Stimulated activated naive CD8-positive, alpha-beta T cell treated with anti-CD3 and anti-CD28 coated beads, Interleukin-15, Interleukin-2, amounts not matched to agents 100 U/mL and 50 U/mL, for 24 hours (primary cell): ENCODE data around the gene FBXO42.

Source experiments
- ATAC-seq: fragments of 150-1000 bp; cut with Tn5 transposase; one replicate; pipeline ENCODE4 v1.10.0; 2021
- DNase-seq: peaks from one replicate; pipeline ENCODE4 v3.0.0; 2021

FBXO42 gene

GRCh38 chr1:16204634-16205333 lies 147.5 kb downstream of the FBXO42 start:
- no peak for ATAC-seq
- DNase-seq: peak; percentile 60

- DNase-seq (no peak), ATAC-seq (no peak)
Observed at GRCh38 chr1:16204216-16204615, 148.1 kb downstream of the FBXO42 start.

GRCh38 chr1:16203550-16203949 lies 148.7 kb downstream of the FBXO42 start:
- no peak for DNase-seq
- no peak for ATAC-seq

GRCh38 chr1:16202281-16203210 lies 149.7 kb downstream of the FBXO42 start:
- ATAC-seq (no peak), DNase-seq (no peak)

GRCh38 chr1:16199700-16200099 lies 152.6 kb downstream of the FBXO42 start:
- DNase-seq (no peak), ATAC-seq (no peak)

DNA sequence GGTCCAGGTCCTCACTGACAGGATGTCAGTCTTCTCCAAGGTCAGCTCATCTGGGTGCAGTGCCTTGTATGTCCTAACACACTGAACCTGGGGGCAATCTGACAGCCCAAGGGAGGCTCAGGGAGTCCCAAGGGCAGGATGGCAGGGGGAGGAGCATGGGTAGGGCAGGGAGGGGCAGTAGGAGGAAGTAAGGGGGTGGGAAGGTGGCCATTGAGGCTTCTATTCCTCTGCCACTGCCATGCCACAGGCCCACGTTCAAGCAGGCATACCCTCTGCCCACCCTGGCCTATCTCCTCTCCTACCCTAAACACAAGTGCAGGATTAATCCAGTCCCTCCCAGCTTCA lies 153.2 kb downstream of the FBXO42 start:
- ATAC-seq: no peak
- DNase-seq: no peak

DNA sequence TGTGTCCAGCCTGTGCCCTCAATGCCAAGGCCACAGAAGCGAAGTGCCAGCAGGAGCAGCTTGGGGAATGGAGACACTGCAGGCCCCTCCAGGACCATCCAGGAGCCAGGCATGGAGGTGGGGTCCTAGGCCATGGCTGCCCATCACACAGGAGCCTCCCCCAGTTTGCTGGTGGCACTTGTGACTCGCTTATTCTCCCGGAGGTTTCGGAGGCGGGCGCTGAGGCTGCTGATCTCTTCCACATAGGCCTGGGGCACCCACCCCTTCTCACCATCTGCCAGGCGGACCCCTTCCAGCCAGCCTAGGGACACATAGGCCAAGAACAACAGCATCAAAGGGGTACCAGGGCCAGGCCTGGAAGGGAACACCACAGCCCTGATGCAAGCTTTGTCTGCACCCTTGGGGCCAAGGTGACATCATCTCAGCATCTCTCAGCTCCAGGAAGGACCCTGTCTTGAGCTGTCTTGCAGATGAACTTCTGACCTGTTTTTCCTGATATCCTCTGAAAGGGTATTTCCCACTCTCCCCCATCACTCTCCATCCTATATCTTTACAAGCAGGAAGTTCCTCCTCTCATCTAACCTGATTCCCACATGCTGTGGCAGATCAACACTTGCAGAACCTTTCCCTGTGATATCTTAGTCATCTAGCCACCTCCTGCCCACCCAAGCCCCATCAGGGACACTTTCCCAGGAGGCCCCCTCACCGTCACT lies 153.7 kb downstream of the FBXO42 start:
- DNase-seq: no peak
- peak; percentile 37 for ATAC-seq

- DNase-seq (no peak), ATAC-seq (no peak)
Observed at GRCh38 chr1:16196874-16197273, 155.4 kb downstream of the FBXO42 start.
